Prostate gland (tissue), 2 donors: ENCODE results near the gene FOXP1.

Experiments used
- CTCF ChIP-seq, 4 experiments: fragments of 200-600 bp in 2 of 4; fragments of 450-650 bp in 2 of 4; sonication (generic) in 2 of 4; IDR thresholded peaks; 1 replicate in 3 of 4; 2 replicates in 1 of 4; pipeline ENCODE4 v1.5.1; 2016 to 2019; ENCODE audit warnings: antibody characterized with exemption in 4 of 4, mild to moderate bottlenecking in 2 of 4, moderate library complexity in 2 of 4
- POLR2A ChIP-seq: fragments of 450-650 bp; IDR thresholded peaks from one replicate; pipeline ENCODE4 v1.6.1; 2016; ENCODE audit warnings: antibody characterized with exemption, mild to moderate bottlenecking
- POLR2AphosphoS5 ChIP-seq: sonication (generic); formaldehyde crosslinking; IDR thresholded peaks from one replicate; pipeline ENCODE4 v1.6.1; 2017; ENCODE audit warnings: antibody characterized with exemption

- no peak for TF ChIP-seq CTCF (IDR thresholded peaks at IDR 0.05)
- no peak for TF ChIP-seq POLR2A
- TF ChIP-seq POLR2AphosphoS5, result no peak
Measured at GRCh38 chr3:71484452-71484851, 99.1 kb downstream of the FOXP1 start.
